GM21576 (cell line): ENCODE data around the gene TMEM59.
"Not testable (repeated sequence)": the region's sequence is repeated elsewhere in the genome, so short reads cannot be mapped to it uniquely, and the experiment has no call there.

Experiments
- ATAC-seq: cut with Tn5 transposase; IDR thresholded peaks from one replicate; pipeline ENCODE4 v1.9.1; 2021; ENCODE audit warnings: mild to moderate bottlenecking, moderate library complexity; ENCODE audit not compliant: unreplicated experiment

TMEM59 gene

GRCh38 chr1:54053745-54054437 is 887 bp upstream of the TMEM59 start:
- ATAC-seq: no peak

- peak; percentile 8 for ATAC-seq
These were observed 522 bp downstream of the TMEM59 start for GRCh38 chr1:54052431-54052933.

GRCh38 chr1:54051933-54052430 is 1.0 kb downstream of the TMEM59 start:
- ATAC-seq: no peak

GRCh38 chr1:54050435-54050834 is 2.6 kb downstream of the TMEM59 start:
- ATAC-seq: not testable (repeated sequence)

GRCh38 chr1:54047384-54048305 is 5.4 kb downstream of the TMEM59 start:
- peak; percentile 53 for ATAC-seq

GRCh38 chr1:54046671-54047383 is 6.2 kb downstream of the TMEM59 start:
- ATAC-seq: no peak

- no peak for ATAC-seq
These were observed 7.5 kb downstream of the TMEM59 start for GRCh38 chr1:54045496-54045895.

GRCh38 chr1:54041806-54042205 is 11.2 kb downstream of the TMEM59 start:
- no peak for ATAC-seq

GRCh38 chr1:54037476-54037875 is 15.5 kb downstream of the TMEM59 start:
- ATAC-seq: no peak

GRCh38 chr1:54028306-54029251 is 24.4 kb downstream of the TMEM59 start:
- ATAC-seq: no peak

GRCh38 chr1:54027848-54028247 is 25.2 kb downstream of the TMEM59 start:
- no peak for ATAC-seq

GRCh38 chr1:54024811-54025210 is 28.2 kb downstream of the TMEM59 start:
- not testable (repeated sequence) for ATAC-seq

GRCh38 chr1:54024358-54024757 is 28.6 kb downstream of the TMEM59 start:
- ATAC-seq: no peak

GRCh38 chr1:54019562-54020176 is 33.3 kb downstream of the TMEM59 start:
- ATAC-seq: not testable (repeated sequence)

- no peak for ATAC-seq
These were observed 34.4 kb downstream of the TMEM59 start for GRCh38 chr1:54018635-54019034.

GRCh38 chr1:54017979-54018378 is 35.0 kb downstream of the TMEM59 start, which contains the start of gene LDLRAD1:
LDLRAD1 (minus strand) TSS chr1:54018186; CDS start chr1:54018112, 74 bp downstream.
- no peak for ATAC-seq

- no peak for ATAC-seq
These were observed 36.4 kb downstream of the TMEM59 start for GRCh38 chr1:54016343-54017282.

GRCh38 chr1:54014009-54014629 is 38.9 kb downstream of the TMEM59 start:
- no peak for ATAC-seq
